Keratinocyte (primary cell): Measurements from ENCODE around the gene WDR35.

ENCODE experiments used
- CTCF ChIP-seq, 3 experiments: IDR thresholded peaks in 1 of 3; conservative IDR thresholded peaks in 1 of 3; optimal IDR thresholded peaks in 1 of 3; 2 replicates in 2 of 3; 3 replicates in 1 of 3; pipeline versions ENCODE3 to v1.5.1; 2011; ENCODE audit warnings: low read length in 3 of 3, mild to moderate bottlenecking in 3 of 3, moderate library complexity in 2 of 3, control low read depth in 1 of 3, inconsistent platforms in 1 of 3; ENCODE audit not compliant: insufficient read depth in 2 of 3; ENCODE audit errors: extremely low read depth in 1 of 3
- EZH2 ChIP-seq: IDR thresholded peaks from one replicate; pipeline ENCODE4 v1.6.1; 2012; ENCODE audit warnings: inconsistent platforms, mild to moderate bottlenecking, low read length, moderate library complexity

GRCh38 chr2:19861813-19862212 lies 128.1 kb downstream of the WDR35 start:
- TF ChIP-seq CTCF (optimal IDR thresholded peaks at IDR 0.05 in 1 of 3, IDR thresholded peaks at IDR 0.05 in 1 of 3, conservative IDR thresholded peaks at IDR 0.05 in 1 of 3; ENCODE audit: extremely low read depth in 1 of 3, insufficient read depth in 2 of 3, low read length in 3 of 3) (no peak), EZH2 (no peak)
